Osteoblast (primary cell): ENCODE results near the gene GRK2. TPM values are rescaled to one million over a fixed set of nuclear protein-coding genes. Genes with fewer than 3 reads are reported as not detected.

Source experiments
- DNase-seq: peaks from one replicate; pipeline ENCODE4 v3.0.0; 2011; ENCODE audit warnings: low spot score, mixed read lengths; ENCODE audit not compliant: insufficient read length; ENCODE audit errors: missing footprints
- H2AFZ ChIP-seq: 2 replicates; pipeline ENCODE4 v1.6.0; 2011; ENCODE audit warnings: mild to moderate bottlenecking, low read length
- H3K27ac ChIP-seq: 2 replicates; pipeline ENCODE4 v1.5.1; 2011; ENCODE audit warnings: mild to moderate bottlenecking, low read depth, low read length, moderate library complexity
- H3K27me3 ChIP-seq: 2 replicates; pipeline ENCODE4 v1.6.0; 2012; ENCODE audit warnings: mild to moderate bottlenecking, control low read depth, inconsistent platforms, low read length, moderate library complexity; ENCODE audit not compliant: insufficient read depth
- H3K36me3 ChIP-seq: 2 replicates; pipeline ENCODE4 v1.5.1; 2011; ENCODE audit warnings: mild to moderate bottlenecking, low read length, control low read depth, moderate library complexity; ENCODE audit not compliant: insufficient read depth
- H3K4me1 ChIP-seq: 2 replicates; pipeline ENCODE4 v1.5.1; 2011; ENCODE audit warnings: mild to moderate bottlenecking, low read length, control low read depth, moderate library complexity; ENCODE audit not compliant: insufficient read depth
- H3K4me2 ChIP-seq: 2 replicates; pipeline ENCODE4 v1.6.0; 2011; ENCODE audit warnings: mild to moderate bottlenecking, low read length; ENCODE audit not compliant: insufficient read depth
- H3K4me3 ChIP-seq: fragments of 200-600 bp; sonication (generic); 3 replicates; pipeline ENCODE4 v1.5.1; 2012; ENCODE audit warnings: mild to moderate bottlenecking, low read length, inconsistent platforms; ENCODE audit not compliant: insufficient read depth
- H3K79me2 ChIP-seq: 2 replicates; pipeline ENCODE4 v1.6.0; 2012; ENCODE audit warnings: mild to moderate bottlenecking, low read length, control low read depth, inconsistent platforms; ENCODE audit not compliant: insufficient read depth
- H3K9me3 ChIP-seq: 2 replicates; pipeline ENCODE4 v1.5.1; 2011; ENCODE audit warnings: low read depth, low read length, control low read depth
- H4K20me1 ChIP-seq: 2 replicates; pipeline ENCODE4 v1.6.0; 2012; ENCODE audit warnings: mild to moderate bottlenecking, low read length, control low read depth; ENCODE audit not compliant: insufficient read depth
- total RNA-seq: library from RNA; depleted of rRNA; stranded (reverse); fragments of >200 nt; gene quantifications from 2 replicates; pipeline ENCODE4 v1.2.3, GENCODE V29; 2012
- TF ChIP-seq, protein P1 (sequence below): IDR thresholded peaks from 2 replicates; pipeline ENCODE4 v1.5.1; 2011; ENCODE audit warnings: mild to moderate bottlenecking, low read depth, low read length, moderate library complexity; ENCODE audit errors: extremely low read depth

GRK2 gene
- total RNA-seq, 1 donor = 21.4 TPM

DNA sequence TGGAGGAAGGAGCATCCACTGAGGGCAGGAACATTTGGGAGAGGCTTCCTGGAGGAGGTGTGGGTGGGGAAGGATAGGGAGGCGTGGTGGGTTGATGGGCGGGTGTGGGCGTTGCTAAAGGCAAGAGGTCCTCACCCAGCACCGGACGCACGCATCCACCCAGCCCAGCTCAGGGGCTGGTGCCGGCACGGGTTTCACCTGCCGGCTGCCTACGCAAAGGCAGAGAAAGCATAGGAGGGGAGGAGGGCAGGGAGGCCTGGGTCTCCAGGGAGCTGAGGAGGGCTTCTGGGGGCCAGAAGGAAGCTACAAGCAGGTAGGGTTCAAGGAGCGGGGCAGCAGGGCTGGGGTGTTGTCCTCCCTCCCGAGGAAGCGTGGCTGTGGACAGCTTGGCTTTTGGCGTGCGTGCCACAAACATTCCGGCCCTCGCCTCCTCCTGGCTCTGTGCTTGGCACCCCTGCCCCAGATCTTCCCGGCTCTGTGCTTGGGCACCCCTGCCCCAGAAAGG lies 44.8 kb downstream of the GRK2 start:
- H3K4me3 ChIP-seq = no peak overlapping the region
- no peaks in the 10 kb centered on the region for H3K4me1 ChIP-seq
- TF ChIP-seq, protein P1, sequence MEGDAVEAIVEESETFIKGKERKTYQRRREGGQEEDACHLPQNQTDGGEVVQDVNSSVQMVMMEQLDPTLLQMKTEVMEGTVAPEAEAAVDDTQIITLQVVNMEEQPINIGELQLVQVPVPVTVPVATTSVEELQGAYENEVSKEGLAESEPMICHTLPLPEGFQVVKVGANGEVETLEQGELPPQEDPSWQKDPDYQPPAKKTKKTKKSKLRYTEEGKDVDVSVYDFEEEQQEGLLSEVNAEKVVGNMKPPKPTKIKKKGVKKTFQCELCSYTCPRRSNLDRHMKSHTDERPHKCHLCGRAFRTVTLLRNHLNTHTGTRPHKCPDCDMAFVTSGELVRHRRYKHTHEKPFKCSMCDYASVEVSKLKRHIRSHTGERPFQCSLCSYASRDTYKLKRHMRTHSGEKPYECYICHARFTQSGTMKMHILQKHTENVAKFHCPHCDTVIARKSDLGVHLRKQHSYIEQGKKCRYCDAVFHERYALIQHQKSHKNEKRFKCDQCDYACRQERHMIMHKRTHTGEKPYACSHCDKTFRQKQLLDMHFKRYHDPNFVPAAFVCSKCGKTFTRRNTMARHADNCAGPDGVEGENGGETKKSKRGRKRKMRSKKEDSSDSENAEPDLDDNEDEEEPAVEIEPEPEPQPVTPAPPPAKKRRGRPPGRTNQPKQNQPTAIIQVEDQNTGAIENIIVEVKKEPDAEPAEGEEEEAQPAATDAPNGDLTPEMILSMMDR = no peak
- no peak for DNase-seq
- H4K20me1 ChIP-seq = no peaks in the 10 kb centered on the region
- no peaks in the 10 kb centered on the region for H3K9me3 ChIP-seq
- H3K4me2 ChIP-seq = no peak overlapping the region
- H3K27me3 ChIP-seq = no peaks in the 10 kb centered on the region
- H2AFZ ChIP-seq = no peak overlapping the region
- no peak overlapping the region for H3K27ac ChIP-seq
- no peaks in the 10 kb centered on the region for H3K79me2 ChIP-seq
- peaks cover 11% of the 10 kb centered on the region for H3K36me3 ChIP-seq

DNA sequence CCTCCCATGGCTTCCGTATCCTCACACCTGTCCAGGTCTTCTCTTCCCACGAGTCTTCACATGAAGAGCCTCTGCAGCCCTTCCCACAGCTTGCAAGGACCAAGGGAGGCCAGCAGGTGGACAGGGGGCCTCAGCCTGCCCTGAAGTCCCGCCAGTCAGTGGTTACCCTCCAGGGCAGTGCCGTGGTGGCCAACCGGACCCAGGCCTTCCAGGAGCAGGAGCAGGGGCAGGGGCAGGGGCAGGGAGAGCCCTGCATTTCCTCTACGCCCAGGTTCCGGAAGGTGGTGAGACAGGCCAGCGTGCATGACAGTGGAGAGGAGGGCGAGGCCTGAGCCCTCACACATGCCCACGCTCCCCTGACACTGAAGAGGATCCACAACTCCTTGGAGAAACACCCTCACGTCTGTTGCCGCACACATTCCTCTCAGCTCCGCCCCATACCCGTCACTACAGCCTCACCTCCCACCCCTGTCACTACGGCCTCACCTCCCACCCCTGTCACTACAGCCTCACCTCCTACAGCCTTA lies 45.3 kb downstream of the GRK2 start:
- no peak overlapping the region for H3K27ac ChIP-seq
- H2AFZ ChIP-seq = no peak overlapping the region
- no peaks in the 10 kb centered on the region for H4K20me1 ChIP-seq
- TF ChIP-seq, protein P1 = no peak
- peaks cover 11% of the 10 kb centered on the region for H3K36me3 ChIP-seq
- DNase-seq = no peak
- no peak overlapping the region for H3K4me3 ChIP-seq
- H3K4me1 ChIP-seq = no peaks in the 10 kb centered on the region
- H3K4me2 ChIP-seq = no peak overlapping the region
- H3K9me3 ChIP-seq = no peaks in the 10 kb centered on the region
- H3K79me2 ChIP-seq = no peaks in the 10 kb centered on the region
- H3K27me3 ChIP-seq = no peaks in the 10 kb centered on the region

DNA sequence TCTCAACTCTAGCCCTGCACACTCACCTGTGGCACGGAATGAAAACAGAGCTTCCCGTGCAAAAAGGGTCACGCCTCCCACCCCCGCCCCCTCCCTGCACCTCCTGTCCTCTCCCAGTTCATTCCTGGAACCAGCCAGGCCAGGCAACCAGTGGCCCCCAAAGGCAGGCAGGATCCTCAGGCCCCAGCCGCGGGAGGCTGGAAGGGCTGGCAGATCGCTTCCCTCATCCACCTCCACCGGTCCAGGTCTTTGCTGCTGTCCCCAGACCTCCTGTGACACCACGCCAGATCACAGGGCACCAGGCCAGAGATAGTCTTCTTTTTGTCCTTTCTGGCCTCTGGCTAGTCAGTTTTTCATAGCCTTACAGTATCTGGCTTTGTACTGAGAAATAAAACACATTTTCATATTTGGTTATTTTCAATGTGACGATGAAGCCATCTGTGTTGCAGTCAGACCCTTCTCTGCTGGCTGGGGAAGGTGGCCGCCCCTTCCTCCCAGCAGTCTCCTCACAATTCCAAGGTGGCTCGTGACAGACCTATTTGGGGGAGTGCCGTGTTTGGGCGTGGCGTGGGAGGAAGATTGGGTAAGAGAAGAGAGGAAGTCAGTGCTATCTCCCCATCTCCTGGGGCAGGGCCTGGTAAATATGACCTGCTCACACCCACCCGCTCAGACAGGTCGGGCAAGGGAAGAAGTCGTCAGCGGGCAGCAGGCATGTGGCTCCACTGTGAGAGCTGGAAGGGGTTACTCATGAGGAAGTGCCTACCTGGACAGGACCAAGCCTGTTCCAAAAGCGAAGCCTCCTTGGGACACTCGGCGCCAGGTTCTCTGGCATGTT lies 46.1 kb downstream of the GRK2 start:
- no peak overlapping the region for H3K27ac ChIP-seq
- H3K9me3 ChIP-seq = no peaks in the 10 kb centered on the region
- no peaks in the 10 kb centered on the region for H3K27me3 ChIP-seq
- H4K20me1 ChIP-seq = no peaks in the 10 kb centered on the region
- no peak overlapping the region for H3K4me3 ChIP-seq
- H3K79me2 ChIP-seq = no peaks in the 10 kb centered on the region
- no peak overlapping the region for H3K4me2 ChIP-seq
- no peak overlapping the region for H2AFZ ChIP-seq
- DNase-seq = no peak
- peaks cover 2% of the 10 kb centered on the region for H3K4me1 ChIP-seq
- TF ChIP-seq, protein P1 = no peak
- H3K36me3 ChIP-seq = peaks cover 11% of the 10 kb centered on the region
